ENCODE results near the gene ARHGAP1.
A peak's percentile ranks its signal among the peaks of the same experiment; 100 is the strongest.

Gene ARHGAP1

DNA sequence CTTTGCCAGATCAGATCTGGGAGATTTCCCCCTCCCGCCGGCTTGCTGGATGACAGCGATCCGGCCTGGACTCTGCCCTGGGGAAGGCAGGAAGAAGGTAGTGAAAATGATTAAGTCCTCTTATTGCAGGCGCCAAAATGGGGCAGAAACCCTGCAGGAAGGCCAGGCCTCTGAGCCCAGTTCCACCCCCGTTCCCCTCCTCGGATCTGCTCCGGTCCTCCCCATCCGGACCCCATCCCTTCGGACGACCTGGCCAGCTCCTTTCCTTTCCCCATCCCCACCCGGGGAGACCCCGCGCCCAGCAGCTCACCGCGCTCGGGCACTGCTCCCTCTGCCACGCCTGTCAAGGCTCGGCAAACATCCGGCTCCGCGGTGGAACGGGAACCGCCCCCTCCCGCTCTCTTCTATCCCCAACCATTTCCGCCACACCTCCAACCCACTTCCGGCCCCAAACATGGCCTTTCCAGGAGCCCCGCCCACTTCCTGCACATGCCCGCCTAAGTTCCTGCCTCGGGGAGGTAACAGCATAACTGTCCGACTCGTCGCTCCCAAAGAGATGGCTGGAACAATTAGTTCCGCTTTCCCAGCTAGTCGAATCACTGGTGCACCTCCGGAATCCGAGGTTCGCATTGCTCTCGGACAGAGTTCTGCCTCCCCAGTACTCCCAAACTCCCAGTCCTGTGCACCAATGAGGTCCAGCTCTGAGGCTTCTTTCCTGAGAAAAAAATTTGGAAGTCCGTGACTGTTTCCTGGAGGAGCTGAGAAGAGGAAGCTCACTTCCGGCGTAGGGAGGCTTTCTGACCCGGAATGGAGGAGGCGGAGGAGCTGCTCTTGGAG, at the start of gene ARHGAP1, which contains the start of gene ZNF408:
Gene ARHGAP1 (minus strand): TSS at position 379 of the 837 bp plus-strand sequence. CDS start 4,512 bp downstream, outside the sequence.
Gene ZNF408 (plus strand): TSS at position 791 of the 837 bp plus-strand sequence. CDS start 17 bp downstream, at position 808.
- Histone ChIP-seq H3K4me3 (peak within 1 kb of the TSS; percentile 88), H3K27ac (peak within 1 kb of the TSS; percentile 88 to 93)
- TF ChIP-seq, protein P1, sequence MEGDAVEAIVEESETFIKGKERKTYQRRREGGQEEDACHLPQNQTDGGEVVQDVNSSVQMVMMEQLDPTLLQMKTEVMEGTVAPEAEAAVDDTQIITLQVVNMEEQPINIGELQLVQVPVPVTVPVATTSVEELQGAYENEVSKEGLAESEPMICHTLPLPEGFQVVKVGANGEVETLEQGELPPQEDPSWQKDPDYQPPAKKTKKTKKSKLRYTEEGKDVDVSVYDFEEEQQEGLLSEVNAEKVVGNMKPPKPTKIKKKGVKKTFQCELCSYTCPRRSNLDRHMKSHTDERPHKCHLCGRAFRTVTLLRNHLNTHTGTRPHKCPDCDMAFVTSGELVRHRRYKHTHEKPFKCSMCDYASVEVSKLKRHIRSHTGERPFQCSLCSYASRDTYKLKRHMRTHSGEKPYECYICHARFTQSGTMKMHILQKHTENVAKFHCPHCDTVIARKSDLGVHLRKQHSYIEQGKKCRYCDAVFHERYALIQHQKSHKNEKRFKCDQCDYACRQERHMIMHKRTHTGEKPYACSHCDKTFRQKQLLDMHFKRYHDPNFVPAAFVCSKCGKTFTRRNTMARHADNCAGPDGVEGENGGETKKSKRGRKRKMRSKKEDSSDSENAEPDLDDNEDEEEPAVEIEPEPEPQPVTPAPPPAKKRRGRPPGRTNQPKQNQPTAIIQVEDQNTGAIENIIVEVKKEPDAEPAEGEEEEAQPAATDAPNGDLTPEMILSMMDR (IDR thresholded peaks at IDR 0.05): no peak
- peak; percentile 99 for DNase-seq (ENCODE audit: low spot score)

DNA sequence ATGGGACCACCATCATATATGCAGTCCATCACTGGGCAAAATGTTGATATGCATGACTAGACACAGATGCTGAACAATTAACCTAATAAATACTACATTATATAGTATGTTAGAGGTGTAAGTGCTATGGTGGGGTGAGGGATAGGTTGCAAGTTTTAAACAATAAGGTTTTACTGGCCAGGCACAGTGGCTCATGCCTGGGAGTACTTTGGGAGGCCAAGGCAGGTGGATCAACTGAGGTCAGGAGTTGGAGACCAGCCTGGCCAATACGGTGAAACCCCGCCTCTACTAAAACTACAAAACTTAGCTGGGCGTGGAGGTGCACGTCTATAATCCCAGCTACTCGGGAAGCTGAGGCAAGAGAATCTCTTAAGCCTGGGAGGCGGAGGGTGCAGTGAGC, 46.7 kb upstream of the ARHGAP1 start:
- no peak overlapping the region for H3K27ac ChIP-seq
- DNase-seq (ENCODE audit: low spot score): no peak
- TF ChIP-seq, protein P1 (IDR thresholded peaks at IDR 0.05): no peak
- no peak overlapping the region for H3K4me3 ChIP-seq

DNA sequence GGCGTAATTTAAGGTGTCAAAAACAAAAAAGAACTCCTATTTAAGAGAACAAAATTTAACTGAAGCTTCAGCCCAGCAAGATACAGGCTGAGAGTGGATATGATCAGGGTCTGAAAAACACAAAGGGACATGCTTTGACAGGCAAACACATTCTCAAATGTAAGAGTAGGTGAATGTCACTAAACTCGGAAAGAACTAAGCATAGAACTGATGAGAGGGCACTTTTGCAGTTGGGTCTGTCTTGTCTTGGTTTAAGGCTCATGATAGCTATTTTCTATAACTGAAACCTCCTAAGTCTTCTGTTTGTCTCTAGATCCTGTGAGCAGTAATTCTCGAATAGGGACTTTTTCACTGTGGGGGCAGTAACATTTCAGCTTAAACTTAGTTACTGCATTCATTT, 45.6 kb upstream of the ARHGAP1 start:
- TF ChIP-seq, protein P1 (IDR thresholded peaks at IDR 0.05): no peak
- Histone ChIP-seq H3K4me3 (no peak overlapping the region), H3K27ac (no peak overlapping the region)
- no peak for DNase-seq (ENCODE audit: low spot score)

DNA sequence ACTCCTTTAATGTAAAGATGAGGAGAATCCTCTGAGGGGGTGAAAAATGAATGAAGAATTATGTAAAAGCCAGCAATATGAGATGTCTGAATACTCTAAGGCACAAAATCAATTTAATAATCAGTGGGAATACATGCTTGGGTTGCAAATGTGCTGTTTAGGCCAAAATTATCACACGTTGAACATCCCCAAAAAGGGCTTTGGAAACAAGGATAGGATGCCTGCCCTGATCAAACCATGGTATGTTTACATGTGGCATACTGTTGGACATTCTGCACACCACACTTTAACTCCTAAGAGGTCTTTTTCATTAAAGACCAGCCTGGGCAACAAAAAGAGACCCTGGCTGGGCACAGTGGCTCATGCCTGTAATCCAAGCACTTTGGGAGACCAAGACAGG, 44.9 kb upstream of the ARHGAP1 start:
- DNase-seq (ENCODE audit: low spot score): no peak
- TF ChIP-seq, protein P1 (IDR thresholded peaks at IDR 0.05): no peak
- no peak overlapping the region for H3K4me3 ChIP-seq
- no peak overlapping the region for H3K27ac ChIP-seq

DNA sequence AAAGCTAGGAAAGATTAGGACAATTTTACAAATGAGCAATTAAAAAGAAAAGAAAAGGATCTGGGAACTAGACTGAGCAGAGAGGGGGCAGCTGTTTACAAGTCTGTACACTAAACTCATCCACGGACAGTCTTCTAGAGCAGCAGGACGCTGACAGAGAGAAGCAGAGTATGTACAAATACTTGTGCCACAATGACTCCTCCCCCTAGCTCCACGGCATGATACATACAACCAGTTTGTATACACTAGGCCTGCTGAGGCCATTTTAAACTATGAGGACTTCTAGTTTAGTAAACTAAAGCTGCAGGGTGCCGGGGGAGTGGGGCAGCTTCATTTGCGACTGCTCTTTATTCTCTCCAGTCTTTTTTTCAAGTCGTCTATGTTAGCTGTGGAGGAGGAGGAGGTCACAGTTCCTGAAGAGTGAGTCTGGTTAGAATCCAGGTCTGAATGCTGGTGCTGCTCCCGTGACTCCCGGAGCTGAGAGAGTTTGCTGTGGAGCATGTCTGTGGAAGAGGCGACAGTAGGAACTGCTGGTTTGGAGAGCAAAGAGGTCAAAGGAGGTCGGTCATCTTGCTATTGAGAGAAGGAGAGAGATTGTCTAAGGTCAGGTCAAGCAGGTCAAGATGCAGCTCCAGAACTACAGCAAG, 43.4 kb upstream of the ARHGAP1 start:
- no peak for DNase-seq (ENCODE audit: low spot score)

DNA sequence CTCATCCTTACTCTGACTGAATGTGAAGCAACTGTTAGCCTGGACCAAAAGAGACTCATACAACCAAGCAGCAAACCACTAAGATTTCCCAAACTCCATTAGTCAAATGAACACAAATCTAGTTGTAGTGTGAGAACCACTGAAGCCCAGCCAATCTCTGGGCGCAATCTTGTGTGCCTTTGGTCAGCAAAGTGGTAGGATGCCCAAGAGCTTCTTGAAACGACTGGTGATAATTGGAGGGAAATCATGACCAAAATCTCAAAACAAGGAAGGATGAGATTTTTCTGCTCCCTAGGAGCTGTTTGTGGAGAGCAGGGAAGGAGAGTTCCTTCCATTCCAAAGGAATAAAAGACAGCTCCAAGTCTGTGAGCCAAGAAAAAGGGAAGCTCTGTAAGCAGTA, 42.6 kb upstream of the ARHGAP1 start:
- TF ChIP-seq, protein P1 (IDR thresholded peaks at IDR 0.05): no peak
- H3K27ac ChIP-seq: no peak overlapping the region

More for the DNA sequence above, 43.4 kb upstream of the ARHGAP1 start:
- no peak overlapping the region for H3K4me3 ChIP-seq
- H3K27ac ChIP-seq: no peak overlapping the region
- TF ChIP-seq, protein P1 (IDR thresholded peaks at IDR 0.05): no peak

More for the DNA sequence above, 42.6 kb upstream of the ARHGAP1 start:
- DNase-seq (ENCODE audit: low spot score): no peak
- no peak overlapping the region for H3K4me3 ChIP-seq
